SK-N-SH (cell line): ENCODE data around the gene ABHD8.

ENCODE experiments used
- EZH2phosphoT487 ChIP-seq: fragments of 200-600 bp; sonication (generic); IDR thresholded peaks from 2 replicates; pipeline ENCODE4 v1.6.1; 2017; ENCODE audit warnings: low read depth, mixed run types, mild to moderate bottlenecking, antibody characterized with exemption, moderate library complexity, borderline replicate concordance
- GATA2 ChIP-seq: sonication (generic); formaldehyde crosslinking; IDR thresholded peaks from 2 replicates; pipeline ENCODE4 v1.5.0; 2020; ENCODE audit warnings: mild to moderate bottlenecking, missing genetic modification reagents
- MXI1 ChIP-seq: IDR thresholded peaks from 2 replicates; pipeline ENCODE4 v1.6.1; 2012; ENCODE audit warnings: mild to moderate bottlenecking, low read depth, low read length, improper control_type of control experiment
- REST ChIP-seq: IDR thresholded peaks from 2 replicates; pipeline ENCODE4 v1.6.1; 2012; ENCODE audit warnings: mild to moderate bottlenecking, low read depth, low read length, moderate library complexity
- SMC3 ChIP-seq: IDR thresholded peaks from 2 replicates; pipeline ENCODE4 v1.6.1; 2012; ENCODE audit warnings: low read depth, low read length, improper control_type of control experiment
- TAF1 ChIP-seq: IDR thresholded peaks from 2 replicates; pipeline ENCODE4 v1.6.1; 2012; ENCODE audit warnings: low read depth, mild to moderate bottlenecking, low read length, moderate library complexity, borderline replicate concordance
- TF ChIP-seq, protein P1 (sequence below): fragments of 200-600 bp; sonication (generic); IDR thresholded peaks from 2 replicates; pipeline ENCODE4 v1.6.1; 2017; ENCODE audit warnings: antibody characterized with exemption, mild to moderate bottlenecking, moderate library complexity

GRCh38 chr19:17286752-17287151 lies 16.5 kb downstream of the ABHD8 start:
- TF ChIP-seq TAF1 (no peak), SMC3 (no peak), GATA2 (CRISPR knock-in tag) (no peak), MXI1 (no peak), EZH2phosphoT487 (no peak), REST (no peak)
- TF ChIP-seq, protein P1, sequence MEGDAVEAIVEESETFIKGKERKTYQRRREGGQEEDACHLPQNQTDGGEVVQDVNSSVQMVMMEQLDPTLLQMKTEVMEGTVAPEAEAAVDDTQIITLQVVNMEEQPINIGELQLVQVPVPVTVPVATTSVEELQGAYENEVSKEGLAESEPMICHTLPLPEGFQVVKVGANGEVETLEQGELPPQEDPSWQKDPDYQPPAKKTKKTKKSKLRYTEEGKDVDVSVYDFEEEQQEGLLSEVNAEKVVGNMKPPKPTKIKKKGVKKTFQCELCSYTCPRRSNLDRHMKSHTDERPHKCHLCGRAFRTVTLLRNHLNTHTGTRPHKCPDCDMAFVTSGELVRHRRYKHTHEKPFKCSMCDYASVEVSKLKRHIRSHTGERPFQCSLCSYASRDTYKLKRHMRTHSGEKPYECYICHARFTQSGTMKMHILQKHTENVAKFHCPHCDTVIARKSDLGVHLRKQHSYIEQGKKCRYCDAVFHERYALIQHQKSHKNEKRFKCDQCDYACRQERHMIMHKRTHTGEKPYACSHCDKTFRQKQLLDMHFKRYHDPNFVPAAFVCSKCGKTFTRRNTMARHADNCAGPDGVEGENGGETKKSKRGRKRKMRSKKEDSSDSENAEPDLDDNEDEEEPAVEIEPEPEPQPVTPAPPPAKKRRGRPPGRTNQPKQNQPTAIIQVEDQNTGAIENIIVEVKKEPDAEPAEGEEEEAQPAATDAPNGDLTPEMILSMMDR: no peak
